ENCODE measurements around the gene CRACR2B. TPM values are rescaled to one million over a fixed set of nuclear protein-coding genes. Genes with fewer than 3 reads are reported as not detected.

The CRACR2B gene
- total and polyA plus RNA-seq, 2 donors (not counting 1 experiment from before 2014, with no cell fraction given) = 9.7 to 67.7 TPM

DNA sequence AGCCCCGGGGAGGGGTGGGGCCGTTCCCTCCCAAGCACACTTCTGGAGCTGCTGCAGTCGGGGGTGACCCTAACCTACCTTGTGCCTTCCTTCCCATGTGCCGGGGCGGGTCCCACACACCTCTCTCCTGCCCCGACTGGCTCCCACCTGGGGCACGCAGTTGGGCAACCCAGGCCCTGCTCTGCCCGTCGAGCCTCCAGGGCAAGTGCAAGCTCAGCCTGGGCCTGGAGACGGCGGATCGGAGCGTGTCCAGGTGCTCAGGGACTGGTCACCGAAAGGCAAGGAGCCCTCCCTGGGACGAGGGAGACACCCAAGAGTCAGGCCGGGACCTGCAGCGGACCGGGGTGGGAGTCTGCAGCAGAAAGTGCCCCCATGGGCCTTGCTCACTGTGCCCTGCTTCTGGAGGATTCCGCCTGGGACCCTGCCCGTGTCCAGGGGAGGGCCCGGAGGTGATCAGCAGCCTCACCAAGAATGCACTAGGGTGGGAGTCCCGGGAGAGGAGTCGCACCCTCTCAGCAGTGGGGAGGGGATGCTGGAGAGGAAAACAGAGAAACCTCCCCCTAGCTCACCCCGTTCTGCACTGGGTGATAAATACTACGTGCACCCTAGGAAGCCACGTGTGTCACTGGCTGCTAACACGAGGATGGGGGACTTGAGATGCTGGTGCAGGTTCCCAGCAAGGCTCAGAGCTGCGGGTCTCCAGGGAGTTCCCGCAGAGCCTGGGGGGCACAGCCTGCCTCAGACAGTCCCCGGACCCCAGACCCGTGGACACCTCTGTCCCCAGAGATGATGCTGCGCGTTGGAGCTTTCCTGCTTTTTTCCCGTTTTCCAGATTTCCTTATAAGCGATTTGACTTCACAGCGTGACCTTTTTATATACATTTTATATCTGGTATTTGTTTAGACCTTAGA is 45.2 kb upstream of the CRACR2B start:
- peaks cover 16% of the 10 kb centered on the region for H3K79me2 ChIP-seq (ENCODE audit: control insufficient read depth, insufficient read depth, low read length)
- DNase-seq (peak; percentile 14), ATAC-seq (ENCODE audit: low read depth) (no peak)
- WGBS (ENCODE audit: insufficient coverage) = 94% methylated on average over 26 of the region's 36 CpGs
- peaks cover 5 to 8% of the 10 kb centered on the region in 2 donors for H3K4me1 ChIP-seq (ENCODE audit: control insufficient read depth in 2 of 2, insufficient read depth in 2 of 2, low read length in 2 of 2)
- no peaks in the 10 kb centered on the region for H3K27me3 ChIP-seq (replicated peaks in 1 of 4; ENCODE audit: control extremely low read depth in 1 of 4, control insufficient read depth in 3 of 4, insufficient read depth in 4 of 4, low read length in 3 of 4)
- H3K4me3 ChIP-seq (ENCODE audit: control extremely low read depth in 1 of 5, extremely low read depth in 1 of 5, insufficient read depth in 1 of 5, low read depth in 2 of 5, low read length in 4 of 5) = no peak overlapping the region
- H3K4me2 ChIP-seq (replicated peaks; ENCODE audit: low read depth, low read length, poor library complexity, severe bottlenecking) = no peak overlapping the region
- Mint-ChIP-seq H3K27me3 (no peaks in the 10 kb centered on the region), H3K9me3 (ENCODE audit: insufficient read depth) (no peaks in the 10 kb centered on the region), H3K27ac (no peak overlapping the region), H3K4me3 (no peak overlapping the region), H3K4me1 (peaks cover 8% of the 10 kb centered on the region)
- no peak overlapping the region for H2AFZ ChIP-seq (ENCODE audit: insufficient read depth, low read depth, low read length, poor library complexity, severe bottlenecking)
- no peaks in the 10 kb centered on the region for H3K36me3 ChIP-seq (replicated peaks in 1 of 2; ENCODE audit: control extremely low read depth in 1 of 2, control insufficient read depth in 1 of 2, extremely low read depth in 1 of 2, insufficient read depth in 2 of 2, low read length in 1 of 2)
- no peak overlapping the region for H3K9ac ChIP-seq (ENCODE audit: low read length)
- ChIA-PET POLR2A (interaction anchor here (0.9 kb wide), 1 partner anchor 228 kb away, joined by 5 read pairs; no protein-coding TSS in a partner anchor), CTCF (interaction anchor here (2.0 kb wide), 1 partner anchor 15 kb away, joined by 4 read pairs; no protein-coding TSS in a partner anchor)
- intact Hi-C loops (cut with micrococcal nuclease) = no loop called here
- H3K9me3 ChIP-seq (ENCODE audit: control extremely low read depth in 1 of 3, control insufficient read depth in 2 of 3, insufficient read depth in 1 of 3, low read length in 2 of 3) = no peaks in the 10 kb centered on the region
- peaks cover 23% of the 10 kb centered on the region for H4K20me1 ChIP-seq (ENCODE audit: control insufficient read depth, insufficient read depth, low read length, poor library complexity, severe bottlenecking)
- TF ChIP-seq, protein P1, sequence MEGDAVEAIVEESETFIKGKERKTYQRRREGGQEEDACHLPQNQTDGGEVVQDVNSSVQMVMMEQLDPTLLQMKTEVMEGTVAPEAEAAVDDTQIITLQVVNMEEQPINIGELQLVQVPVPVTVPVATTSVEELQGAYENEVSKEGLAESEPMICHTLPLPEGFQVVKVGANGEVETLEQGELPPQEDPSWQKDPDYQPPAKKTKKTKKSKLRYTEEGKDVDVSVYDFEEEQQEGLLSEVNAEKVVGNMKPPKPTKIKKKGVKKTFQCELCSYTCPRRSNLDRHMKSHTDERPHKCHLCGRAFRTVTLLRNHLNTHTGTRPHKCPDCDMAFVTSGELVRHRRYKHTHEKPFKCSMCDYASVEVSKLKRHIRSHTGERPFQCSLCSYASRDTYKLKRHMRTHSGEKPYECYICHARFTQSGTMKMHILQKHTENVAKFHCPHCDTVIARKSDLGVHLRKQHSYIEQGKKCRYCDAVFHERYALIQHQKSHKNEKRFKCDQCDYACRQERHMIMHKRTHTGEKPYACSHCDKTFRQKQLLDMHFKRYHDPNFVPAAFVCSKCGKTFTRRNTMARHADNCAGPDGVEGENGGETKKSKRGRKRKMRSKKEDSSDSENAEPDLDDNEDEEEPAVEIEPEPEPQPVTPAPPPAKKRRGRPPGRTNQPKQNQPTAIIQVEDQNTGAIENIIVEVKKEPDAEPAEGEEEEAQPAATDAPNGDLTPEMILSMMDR (IDR thresholded peaks at IDR 0.05) = no peak
- no peak overlapping the region for H3K27ac ChIP-seq (ENCODE audit: low read length in 2 of 2)

DNA sequence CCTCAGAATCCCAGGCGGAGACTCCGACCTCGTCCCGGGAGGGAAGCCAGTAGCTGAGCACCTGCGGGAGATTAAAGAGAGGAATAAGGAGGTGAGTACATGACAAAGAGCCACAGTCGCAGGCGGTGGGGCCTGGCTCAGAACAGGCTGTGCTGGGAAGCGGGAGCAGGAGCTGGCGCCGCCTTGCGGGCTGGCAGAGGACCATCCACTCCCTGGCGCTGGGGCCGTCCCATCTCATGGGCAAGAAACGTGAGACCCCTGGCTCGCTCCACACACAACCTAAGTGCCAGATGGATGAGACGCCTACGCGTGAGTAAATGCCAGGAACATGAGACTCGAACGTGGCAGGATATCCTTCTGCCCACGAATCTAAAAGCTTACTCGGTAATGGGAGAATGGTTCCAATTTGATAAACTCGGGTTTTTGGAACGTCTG is 44.1 kb upstream of the CRACR2B start:
- WGBS (ENCODE audit: insufficient coverage) = 63% methylated on average over 24 of the region's 24 CpGs
- DNase-seq = no peak

More for the DNA sequence above, 44.1 kb upstream of the CRACR2B start:
- TF ChIP-seq, protein P1 (IDR thresholded peaks at IDR 0.05) = peak; percentile 36
- TF ChIP-seq EZH2 (IDR thresholded peaks at IDR 0.05; ENCODE audit: borderline replicate concordance, insufficient read depth, low read depth, low read length, poor library complexity, severe bottlenecking) = no peak
- Histone ChIP-seq H3K4me1 (ENCODE audit: control insufficient read depth in 2 of 2, insufficient read depth in 2 of 2, low read length in 2 of 2) (peaks cover 4 to 11% of the 10 kb centered on the region in 2 donors), H3K4me3 (ENCODE audit: control extremely low read depth in 1 of 5, extremely low read depth in 1 of 5, insufficient read depth in 1 of 5, low read depth in 2 of 5, low read length in 4 of 5) (no peak overlapping the region), H2AFZ (ENCODE audit: insufficient read depth, low read depth, low read length, poor library complexity, severe bottlenecking) (no peak overlapping the region), H3K79me2 (ENCODE audit: control insufficient read depth, insufficient read depth, low read length) (peaks cover 5% of the 10 kb centered on the region), H3K27ac (ENCODE audit: low read length in 2 of 2) (no peak overlapping the region), H3K4me2 (replicated peaks; ENCODE audit: low read depth, low read length, poor library complexity, severe bottlenecking) (no peak overlapping the region), H4K20me1 (ENCODE audit: control insufficient read depth, insufficient read depth, low read length, poor library complexity, severe bottlenecking) (peaks cover 20% of the 10 kb centered on the region), H3K9me3 (ENCODE audit: control extremely low read depth in 1 of 3, control insufficient read depth in 2 of 3, insufficient read depth in 1 of 3, low read length in 2 of 3) (no peaks in the 10 kb centered on the region), H3K9ac (ENCODE audit: low read length) (no peak overlapping the region), H3K36me3 (replicated peaks in 1 of 2; ENCODE audit: control extremely low read depth in 1 of 2, control insufficient read depth in 1 of 2, extremely low read depth in 1 of 2, insufficient read depth in 2 of 2, low read length in 1 of 2) (no peaks in the 10 kb centered on the region), H3K27me3 (replicated peaks in 1 of 4; ENCODE audit: control extremely low read depth in 1 of 4, control insufficient read depth in 3 of 4, insufficient read depth in 4 of 4, low read length in 3 of 4) (peaks cover 0 to 5% (median 0%) of the 10 kb centered on the region in 4 experiments)
- peaks cover 8% of the 10 kb centered on the region for H3K4me1 Mint-ChIP-seq
- intact Hi-C loops (cut with micrococcal nuclease) = no loop called here
- CTCF ChIA-PET = interaction anchor here (0.8 to 2.0 kb wide), 3 partner anchors 12 to 444 kb away, joined by 3 to 4 read pairs (median 4); no protein-coding TSS in a partner anchor
- no peaks in the 10 kb centered on the region for H3K27me3 Mint-ChIP-seq
- no peak overlapping the region for H3K4me3 Mint-ChIP-seq
- H3K27ac Mint-ChIP-seq = no peak overlapping the region
- POLR2A ChIA-PET = interaction anchor here (0.6 to 0.9 kb wide), 2 partner anchors 9 to 229 kb away, joined by 3 to 5 read pairs; no protein-coding TSS in a partner anchor
- ATAC-seq (ENCODE audit: low read depth) = peak; percentile 41
- H3K9me3 Mint-ChIP-seq (ENCODE audit: insufficient read depth) = no peaks in the 10 kb centered on the region
